GM10266 (cell line): Measurements from ENCODE around the gene SMCO1.
"Not testable (repeated sequence)": the region's sequence is repeated elsewhere in the genome, so short reads cannot be mapped to it uniquely, and the experiment has no call there.

Source experiments
- DNase-seq: peaks from one replicate; pipeline ENCODE4 v3.0.0; 2012; ENCODE audit errors: extremely low spot score
- TF ChIP-seq, protein P1 (sequence below): IDR thresholded peaks from 2 replicates; pipeline ENCODE4 v1.5.1; 2012; ENCODE audit warnings: mild to moderate bottlenecking, low read depth; ENCODE audit not compliant: control insufficient read depth, insufficient read depth; ENCODE audit errors: missing control alignments

Gene SMCO1

DNA sequence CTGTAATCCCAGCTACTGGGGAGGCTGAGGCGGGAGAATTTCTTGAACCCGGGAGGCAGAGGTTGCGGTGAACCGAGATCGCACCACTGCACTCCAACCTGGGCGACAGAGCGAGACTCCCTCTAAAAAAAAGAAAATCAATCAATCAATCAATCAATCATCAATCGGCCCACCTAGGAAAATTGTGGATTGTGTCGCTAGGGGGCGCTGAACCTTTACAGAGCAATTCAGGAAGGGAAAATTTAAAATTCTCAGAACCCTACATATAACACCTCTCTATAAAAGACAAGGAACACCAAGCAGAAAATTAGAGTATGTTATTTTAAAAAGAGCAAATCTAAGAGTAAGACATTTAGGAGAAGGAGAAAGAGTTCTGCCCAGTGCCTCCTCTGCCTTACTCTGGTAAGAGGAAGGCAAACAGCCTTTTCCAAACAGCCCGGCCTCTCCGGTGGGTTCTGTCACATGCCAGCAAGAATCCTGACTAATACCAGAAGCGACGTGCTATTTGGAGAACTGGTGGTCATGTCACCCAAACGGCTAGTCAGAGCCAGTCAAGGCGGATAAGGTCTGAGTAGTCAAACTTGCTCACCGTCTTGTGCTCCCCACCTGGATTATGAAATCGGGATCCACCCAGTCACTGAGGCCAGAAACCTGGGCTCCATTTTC lies 22.3 kb upstream of the SMCO1 start:
- DNase-seq, result peak; percentile 77
- TF ChIP-seq, protein P1, sequence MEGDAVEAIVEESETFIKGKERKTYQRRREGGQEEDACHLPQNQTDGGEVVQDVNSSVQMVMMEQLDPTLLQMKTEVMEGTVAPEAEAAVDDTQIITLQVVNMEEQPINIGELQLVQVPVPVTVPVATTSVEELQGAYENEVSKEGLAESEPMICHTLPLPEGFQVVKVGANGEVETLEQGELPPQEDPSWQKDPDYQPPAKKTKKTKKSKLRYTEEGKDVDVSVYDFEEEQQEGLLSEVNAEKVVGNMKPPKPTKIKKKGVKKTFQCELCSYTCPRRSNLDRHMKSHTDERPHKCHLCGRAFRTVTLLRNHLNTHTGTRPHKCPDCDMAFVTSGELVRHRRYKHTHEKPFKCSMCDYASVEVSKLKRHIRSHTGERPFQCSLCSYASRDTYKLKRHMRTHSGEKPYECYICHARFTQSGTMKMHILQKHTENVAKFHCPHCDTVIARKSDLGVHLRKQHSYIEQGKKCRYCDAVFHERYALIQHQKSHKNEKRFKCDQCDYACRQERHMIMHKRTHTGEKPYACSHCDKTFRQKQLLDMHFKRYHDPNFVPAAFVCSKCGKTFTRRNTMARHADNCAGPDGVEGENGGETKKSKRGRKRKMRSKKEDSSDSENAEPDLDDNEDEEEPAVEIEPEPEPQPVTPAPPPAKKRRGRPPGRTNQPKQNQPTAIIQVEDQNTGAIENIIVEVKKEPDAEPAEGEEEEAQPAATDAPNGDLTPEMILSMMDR, result peak; percentile 90

DNA sequence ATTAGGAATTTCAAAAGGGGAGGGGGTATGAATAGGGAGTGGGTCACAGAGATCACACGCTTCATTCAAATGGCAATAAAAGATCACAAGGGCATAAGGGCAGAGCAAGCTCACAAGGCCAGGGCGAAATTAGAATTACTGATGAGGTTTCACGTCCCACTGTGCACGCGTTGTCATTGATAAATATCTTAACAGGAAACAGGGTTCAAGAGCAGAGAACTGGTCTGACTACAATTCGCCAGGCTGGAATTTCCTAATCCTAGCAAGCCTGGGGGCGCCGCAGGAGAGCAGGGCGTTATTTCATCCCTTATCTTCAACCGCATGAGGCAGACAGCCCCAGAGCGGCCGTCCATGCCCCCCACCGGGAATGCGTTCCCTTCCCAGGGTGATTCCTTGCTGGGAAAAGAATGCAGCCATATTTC lies 18.1 kb upstream of the SMCO1 start:
- TF ChIP-seq, protein P1, result no peak

DNA sequence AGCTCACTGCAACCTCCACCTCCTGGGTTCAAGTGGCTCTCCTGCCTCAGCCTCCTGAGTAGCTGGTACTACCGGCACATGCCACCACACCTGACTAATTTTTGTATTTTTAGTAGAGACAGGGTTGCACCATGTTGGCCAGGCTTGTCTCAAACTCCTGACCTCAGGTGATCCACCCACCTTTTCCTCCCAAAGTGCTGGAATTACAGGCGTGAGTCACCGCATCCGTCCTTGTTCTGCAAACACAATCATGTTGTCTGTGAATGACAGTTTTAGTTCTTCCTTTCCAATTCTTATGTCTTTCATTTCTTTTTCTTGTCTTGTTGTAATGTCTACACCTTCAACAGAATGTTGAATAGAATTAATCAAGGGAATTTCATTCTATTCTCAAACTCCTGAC lies 16.3 kb upstream of the SMCO1 start:
- DNase-seq, result no peak
- TF ChIP-seq, protein P1, result no peak

More for the DNA sequence above, 18.1 kb upstream of the SMCO1 start:
- no peak for DNase-seq

DNA sequence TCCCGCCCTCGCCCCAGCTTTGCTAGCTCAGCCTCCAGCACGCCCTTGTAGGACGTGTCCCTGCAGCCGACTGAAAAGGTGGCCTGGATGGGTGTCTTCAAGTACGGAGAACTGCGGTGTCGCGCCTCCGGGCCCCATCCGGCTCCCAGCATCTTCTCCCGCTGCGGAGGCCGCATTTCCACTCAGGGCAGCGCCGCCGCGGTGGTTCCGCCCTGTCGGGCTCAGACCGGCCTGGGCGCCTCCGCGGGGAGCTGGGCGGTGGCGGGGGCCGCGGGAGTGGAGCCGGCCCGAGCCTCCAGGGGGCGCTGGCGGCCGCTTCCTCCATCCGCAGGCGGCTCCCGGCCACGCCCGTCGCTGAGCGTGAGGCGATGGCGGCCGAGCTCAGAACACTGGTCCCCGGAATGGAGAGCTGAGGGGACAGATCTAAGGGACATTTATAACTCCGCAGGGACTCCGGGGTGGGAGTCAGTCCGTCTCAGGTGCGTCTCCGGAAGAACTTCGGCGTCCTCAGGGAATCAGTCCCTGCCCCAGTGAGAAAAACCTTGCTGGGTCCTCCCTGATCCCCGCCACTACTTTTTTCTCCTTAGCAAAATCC lies 13.6 kb upstream of the SMCO1 start:
- TF ChIP-seq, protein P1, result peak; percentile 98
- DNase-seq, result peak; percentile 99

DNA sequence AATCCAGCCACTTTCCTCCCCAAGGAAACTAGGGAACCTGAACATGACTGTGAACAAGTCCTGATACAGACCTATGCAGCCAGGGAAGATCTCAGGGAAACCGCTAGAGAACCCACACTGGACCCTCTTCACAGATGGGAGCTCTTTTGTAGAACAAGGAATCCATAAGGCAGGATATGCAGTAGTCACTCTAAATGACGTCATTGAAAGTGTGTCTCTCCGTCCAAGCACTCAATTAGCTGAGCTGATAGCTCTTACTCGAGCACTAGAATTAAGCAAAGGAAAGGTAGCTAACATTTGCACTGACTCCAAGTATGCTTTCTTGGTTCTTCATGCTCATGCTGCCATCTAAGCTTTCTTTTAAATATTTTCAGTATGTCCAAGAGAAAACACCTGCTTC lies 10.0 kb upstream of the SMCO1 start:
- TF ChIP-seq, protein P1, result no peak
- no peak for DNase-seq

DNA sequence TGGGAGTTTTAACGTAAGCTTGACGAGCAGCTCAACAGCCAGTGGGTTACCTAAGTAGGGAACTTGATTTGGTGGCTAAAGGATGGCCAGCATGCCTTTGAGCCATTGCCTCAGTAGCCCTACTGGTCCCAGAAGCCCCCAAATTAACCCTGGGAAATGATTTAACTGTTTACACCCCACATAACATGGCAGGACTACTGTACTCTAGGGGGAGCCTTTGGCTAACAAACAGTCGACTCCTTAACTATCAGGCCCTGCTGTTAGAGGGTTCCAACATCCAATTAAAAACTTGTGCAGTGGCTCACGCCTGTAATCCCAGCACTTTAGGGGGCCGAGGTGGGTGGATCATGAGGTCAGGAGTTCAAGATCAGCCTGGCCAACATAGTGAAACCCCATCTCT lies 9.4 kb upstream of the SMCO1 start:
- DNase-seq, result no peak
- TF ChIP-seq, protein P1, result peak; percentile 29

DNA sequence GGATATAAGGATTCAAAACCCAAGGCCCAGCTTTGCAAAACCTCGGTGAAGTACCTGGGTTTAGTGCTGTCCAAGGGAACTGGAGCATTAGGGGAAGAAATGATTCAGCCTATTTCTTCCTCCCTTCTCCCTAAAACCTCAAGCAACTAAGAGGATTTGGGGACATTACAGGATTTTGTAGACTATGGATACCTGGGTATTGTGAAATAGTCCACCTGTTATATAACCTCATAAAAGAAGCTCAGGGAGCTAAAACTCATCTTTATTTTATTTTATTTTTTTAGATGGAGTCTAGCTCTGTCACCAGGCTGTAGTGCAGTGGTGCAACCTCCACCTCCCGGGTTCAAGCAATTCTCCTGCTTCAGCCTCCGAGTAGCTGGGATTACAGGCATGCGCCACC lies 8.7 kb upstream of the SMCO1 start:
- TF ChIP-seq, protein P1, result no peak
- no peak for DNase-seq

DNA sequence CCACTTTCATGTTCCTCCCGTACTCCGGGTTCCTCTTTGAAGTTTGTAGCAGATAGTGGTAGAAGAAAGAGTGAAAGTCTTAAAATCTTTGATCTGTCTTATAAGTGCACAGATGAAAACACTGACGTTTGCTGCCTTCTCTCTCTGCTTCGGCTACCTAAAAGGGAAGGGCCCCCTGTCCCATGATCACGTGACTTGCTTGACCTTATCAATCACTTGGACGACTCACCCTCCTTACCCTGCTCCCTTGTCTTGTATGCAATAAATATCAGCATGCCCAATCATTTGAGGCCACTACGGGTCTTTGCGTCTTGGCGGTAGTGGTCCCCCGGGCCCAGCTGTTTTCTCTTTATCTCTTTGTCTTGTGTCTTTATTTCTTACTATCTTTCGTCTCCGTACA lies 6.1 kb upstream of the SMCO1 start:
- DNase-seq, result not testable (repeated sequence)
